ENCODE data around the gene BBC3. TPM values are rescaled to one million over a fixed set of nuclear protein-coding genes. Genes with fewer than 3 reads are reported as not detected.
A peak's percentile ranks its signal among the peaks of the same experiment; 100 is the strongest.
"Not testable (repeated sequence)": the region's sequence is repeated elsewhere in the genome, so short reads cannot be mapped to it uniquely, and the experiment has no call there.

BBC3 gene
- polyA plus RNA-seq, 3 donors from 2014 or later = 8.3 to 13.9 (median 8.4) TPM

DNA sequence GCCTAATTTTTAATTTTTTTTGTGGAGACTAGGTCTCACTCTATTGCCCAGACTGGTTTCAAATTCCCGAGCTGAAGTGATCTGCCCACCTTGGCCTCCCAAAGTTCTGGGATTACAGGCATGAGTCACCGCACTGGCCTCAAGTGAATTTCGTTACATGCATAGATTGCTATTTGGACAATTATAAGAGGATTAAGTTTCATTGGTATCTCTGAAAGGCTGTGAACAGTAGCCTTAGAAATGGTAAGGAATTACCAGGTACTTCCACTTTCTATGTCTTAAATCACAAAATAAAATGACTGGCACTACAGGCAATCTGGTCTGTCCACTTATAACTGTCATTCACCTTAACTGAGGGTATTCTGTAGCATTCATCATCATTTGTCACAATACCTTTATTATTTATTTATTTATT is 22.5 kb upstream of the BBC3 start:
- DNase-seq = no peak
- Mint-ChIP-seq H3K4me1 (peaks cover 16 to 23% of the 10 kb centered on the region in 2 donors), H3K9me3 (no peaks in the 10 kb centered on the region), H3K4me3 (no peak overlapping the region), H3K36me3 (peaks cover 0 to 6% (median 4%) of the 10 kb centered on the region in 3 donors), H3K27ac (peak overlapping the region in 3 of 6 donors; percentile 33 to 48 (median 42)), H3K27me3 (ENCODE audit: low read depth in 3 of 3) (peaks cover 16 to 17% (median 16%) of the 10 kb centered on the region in 3 donors)

DNA sequence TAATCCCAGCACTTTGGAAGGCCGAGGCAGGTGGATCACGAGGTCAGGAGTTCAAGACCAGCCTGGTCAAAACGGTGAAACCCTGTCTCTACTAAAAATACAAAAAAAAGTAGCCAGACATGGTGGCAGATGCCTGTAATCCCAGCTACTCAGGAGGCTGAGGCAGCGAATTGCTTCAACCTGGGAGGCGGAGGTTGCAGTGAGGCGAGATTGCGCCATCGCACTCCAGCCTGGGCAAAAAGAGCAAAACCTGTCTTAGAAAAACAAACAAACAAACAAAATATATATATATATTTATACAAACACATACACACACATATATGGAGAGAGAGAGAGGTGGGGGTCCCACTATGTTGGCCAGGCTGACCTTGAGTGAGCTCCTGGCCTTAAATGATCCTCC is 22.0 kb upstream of the BBC3 start:
- DNase-seq, H3K27ac Mint-ChIP-seq, H3K4me3 Mint-ChIP-seq, H3K9me3 Mint-ChIP-seq, H3K36me3 Mint-ChIP-seq: not testable (repeated sequence)
- peaks cover 15 to 18% of the 10 kb centered on the region in 2 donors for H3K4me1 Mint-ChIP-seq
- peaks cover 16 to 17% (median 16%) of the 10 kb centered on the region in 3 donors for H3K27me3 Mint-ChIP-seq (ENCODE audit: low read depth in 3 of 3)

DNA sequence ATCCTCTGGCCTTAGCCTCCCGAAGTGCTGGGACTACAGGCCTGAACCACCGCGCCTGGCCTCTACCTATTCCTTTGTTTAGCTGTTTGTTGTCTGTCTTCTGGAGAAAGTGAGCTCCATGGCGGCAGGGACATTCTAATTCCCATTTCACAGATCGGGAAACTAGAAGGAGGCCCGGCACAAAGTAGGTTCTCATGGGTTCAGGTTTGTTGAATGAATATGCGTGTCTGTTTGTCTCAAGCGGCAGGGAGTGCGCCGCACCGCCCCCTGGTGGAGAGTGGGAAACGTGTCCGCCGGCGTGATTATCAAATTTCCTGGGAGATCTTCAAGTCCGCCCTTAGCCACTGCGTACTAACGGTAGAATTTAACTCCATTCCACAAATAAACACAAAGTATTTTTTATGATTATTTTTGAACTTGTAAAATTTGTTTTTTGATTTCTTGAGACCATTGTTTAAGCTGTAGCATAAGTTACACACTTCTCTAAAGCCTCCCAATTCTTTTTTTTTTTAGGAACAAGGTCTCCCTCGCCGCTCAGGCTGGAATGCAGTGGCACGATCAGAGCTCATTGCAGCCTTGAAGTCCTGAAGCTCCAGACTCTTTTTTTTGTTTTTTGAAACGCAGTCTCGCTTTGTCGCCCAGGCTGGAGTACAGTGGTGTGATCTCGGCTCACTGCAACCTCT is 16.4 kb upstream of the BBC3 start:
- DNase-seq = peak; percentile 70 to 76 (median 73)
- Mint-ChIP-seq H3K27ac (peak overlapping the region in 3 of 6 donors; percentile 6 to 38 (median 13)), H3K27me3 (ENCODE audit: low read depth in 3 of 3) (peaks cover 4 to 10% (median 10%) of the 10 kb centered on the region in 3 donors), H3K9me3 (no peaks in the 10 kb centered on the region), H3K4me3 (peak overlapping the region in 1 of 5 donors; percentile 7), H3K36me3 (no peaks in the 10 kb centered on the region), H3K4me1 (peaks cover 6 to 20% of the 10 kb centered on the region in 2 donors)

- Mint-ChIP-seq H3K9me3 (no peaks in the 10 kb centered on the region), H3K27me3 (ENCODE audit: low read depth in 3 of 3) (peaks cover 5 to 13% (median 10%) of the 10 kb centered on the region in 3 donors), H3K27ac (peak overlapping the region in 5 of 6 donors; percentile 40 to 96 (median 85)), H3K4me3 (peak overlapping the region; percentile 62 to 87 (median 82)), H3K36me3 (no peaks in the 10 kb centered on the region), H3K4me1 (peaks cover 17 to 33% of the 10 kb centered on the region in 2 donors)
- DNase-seq = peak; percentile 89 to 90 (median 89)
Observed at GRCh38 chr19:47243776-47244547, 13.0 kb upstream of the BBC3 start.

DNA sequence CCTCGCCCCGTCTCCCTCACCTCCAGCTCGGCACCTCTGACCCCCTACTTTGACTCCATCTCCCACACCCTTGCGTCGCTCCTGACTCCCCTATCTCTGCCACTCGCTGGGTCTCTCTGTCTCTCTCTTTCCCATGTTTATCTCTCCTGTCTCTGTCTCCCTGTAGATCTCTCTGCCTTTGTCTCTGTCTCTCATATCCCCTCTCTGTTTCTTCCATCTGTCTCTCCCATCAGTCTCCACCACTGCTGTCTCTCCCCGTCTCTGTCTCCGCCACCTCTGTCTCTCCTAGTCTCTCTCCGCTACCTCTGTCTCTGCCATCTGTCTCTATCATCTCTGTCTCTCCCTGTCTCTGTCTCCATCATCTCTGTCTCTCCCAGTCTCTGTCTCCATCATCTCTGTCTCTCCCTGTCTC is 12.4 kb upstream of the BBC3 start:
- no peak for DNase-seq
- H3K4me3 Mint-ChIP-seq = peak overlapping the region; percentile 49 to 87 (median 82)
- H3K27me3 Mint-ChIP-seq (ENCODE audit: low read depth in 3 of 3) = peaks cover 5 to 13% (median 10%) of the 10 kb centered on the region in 3 donors
- peak overlapping the region in 4 of 6 donors; percentile 79 to 96 (median 85) for H3K27ac Mint-ChIP-seq
- H3K4me1 Mint-ChIP-seq = peaks cover 20 to 37% of the 10 kb centered on the region in 2 donors
- no peaks in the 10 kb centered on the region for H3K9me3 Mint-ChIP-seq
- no peaks in the 10 kb centered on the region for H3K36me3 Mint-ChIP-seq

DNA sequence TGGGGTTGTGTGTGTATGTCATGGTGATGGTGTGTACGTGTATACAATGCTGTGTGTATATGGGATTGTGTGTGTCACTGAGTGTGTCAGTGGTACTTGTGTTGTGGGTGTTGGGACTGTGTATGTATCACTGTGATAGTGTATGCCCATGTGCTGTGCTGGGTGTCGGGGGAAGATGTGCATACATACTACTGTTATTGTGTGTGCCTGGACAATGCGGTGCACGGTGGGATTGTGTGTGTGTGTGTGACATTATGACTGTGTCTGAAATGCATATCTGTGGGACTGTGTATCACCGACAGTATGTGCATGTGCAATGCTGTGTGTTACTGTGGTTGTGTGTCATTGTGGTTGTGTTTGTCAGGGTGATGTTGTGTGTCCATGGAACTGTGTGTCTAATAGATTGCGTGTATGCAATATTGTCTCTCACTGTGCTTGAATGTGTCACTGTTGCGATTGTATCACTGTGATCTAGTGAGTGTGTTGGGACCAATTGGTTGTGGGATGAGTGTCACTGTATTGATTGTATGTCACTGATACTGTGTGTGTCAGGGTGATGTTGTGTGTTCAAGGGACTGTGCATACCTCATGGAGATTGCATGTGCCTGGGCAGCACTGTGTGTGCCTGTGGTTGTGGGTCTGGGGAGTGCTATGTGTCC is 11.0 kb upstream of the BBC3 start:
- DNase-seq = no peak
- peaks cover 2 to 10% (median 10%) of the 10 kb centered on the region in 3 donors for H3K27me3 Mint-ChIP-seq (ENCODE audit: low read depth in 3 of 3)
- peaks cover 15 to 35% of the 10 kb centered on the region in 2 donors for H3K4me1 Mint-ChIP-seq
- no peaks in the 10 kb centered on the region for H3K36me3 Mint-ChIP-seq
- H3K9me3 Mint-ChIP-seq = no peaks in the 10 kb centered on the region
- no peak overlapping the region for H3K27ac Mint-ChIP-seq
- H3K4me3 Mint-ChIP-seq = no peak overlapping the region

DNA sequence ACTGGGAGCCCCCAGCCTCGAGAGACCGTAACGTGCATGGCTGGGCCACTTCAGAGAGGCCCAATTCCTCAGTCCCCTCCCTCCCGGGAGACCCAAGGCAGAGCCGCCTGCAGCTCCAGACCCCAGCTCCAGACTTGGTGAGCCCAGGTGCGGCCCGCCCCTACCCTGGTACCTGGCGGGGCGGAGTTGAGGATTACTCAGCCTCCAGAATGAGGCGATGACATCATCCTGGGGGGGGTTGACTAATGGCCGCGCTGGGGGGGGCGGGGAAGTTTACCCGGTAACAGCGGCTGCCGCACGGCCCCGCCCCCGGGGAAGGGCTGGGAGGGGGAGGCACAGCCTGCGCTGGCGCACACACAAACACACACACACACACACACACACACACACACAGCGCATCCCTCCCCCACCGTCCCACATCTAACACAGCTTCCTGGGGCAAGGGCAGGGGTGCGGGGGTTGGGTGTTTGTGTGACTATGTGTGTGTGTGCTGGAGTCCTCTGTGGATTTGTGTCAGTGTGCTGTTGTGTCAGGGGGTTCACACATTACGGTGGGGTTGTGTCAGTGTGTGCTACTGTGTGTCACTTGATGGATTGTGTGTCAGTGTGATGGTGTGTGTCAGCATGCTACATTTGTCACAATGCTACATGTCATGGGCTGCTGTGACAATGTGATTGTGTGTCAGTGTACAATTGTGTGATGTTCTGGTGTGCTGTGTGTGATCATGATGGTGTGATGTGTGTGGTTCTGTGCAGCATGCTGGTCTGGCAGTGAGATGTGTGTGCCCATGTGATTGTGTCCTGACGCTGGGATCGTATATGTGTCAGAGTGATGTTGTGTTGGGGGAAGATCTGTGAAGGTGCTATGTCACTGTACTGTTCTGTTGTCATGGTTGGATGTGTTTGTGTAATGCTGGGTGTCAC is 10.3 kb upstream of the BBC3 start:
- Mint-ChIP-seq H3K27me3 (ENCODE audit: low read depth in 3 of 3) (peaks cover 2 to 11% (median 9%) of the 10 kb centered on the region in 3 donors), H3K36me3 (no peaks in the 10 kb centered on the region), H3K4me1 (peaks cover 15 to 35% of the 10 kb centered on the region in 2 donors), H3K9me3 (no peaks in the 10 kb centered on the region), H3K27ac (no peak overlapping the region), H3K4me3 (peak overlapping the region in 1 of 5 donors; percentile 68)
- peak; percentile 54 to 61 (median 57) for DNase-seq

DNA sequence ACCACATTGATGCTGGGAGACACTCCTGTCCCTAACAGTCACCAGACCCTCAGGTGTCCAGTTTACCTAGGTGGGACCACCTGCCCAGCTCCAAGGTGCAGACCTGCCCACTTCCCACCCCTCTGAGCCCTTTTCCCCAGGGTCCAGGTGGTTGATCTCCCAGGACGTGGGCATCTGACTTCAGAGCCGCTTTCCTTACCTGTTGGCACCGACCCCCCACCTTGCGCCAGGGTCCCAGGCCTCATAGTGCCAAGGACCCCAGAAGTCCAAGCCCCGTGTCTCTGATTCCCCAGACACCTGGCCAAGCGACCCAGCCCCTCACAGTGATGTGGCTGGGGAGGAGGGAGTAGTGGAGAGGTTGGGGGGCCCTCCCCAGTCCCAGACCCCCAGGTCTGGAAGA is 9.6 kb upstream of the BBC3 start:
- no peaks in the 10 kb centered on the region for H3K36me3 Mint-ChIP-seq
- H3K27me3 Mint-ChIP-seq (ENCODE audit: low read depth in 3 of 3) = peaks cover 4 to 13% (median 8%) of the 10 kb centered on the region in 3 donors
- H3K4me1 Mint-ChIP-seq = peaks cover 15 to 35% of the 10 kb centered on the region in 2 donors
- H3K9me3 Mint-ChIP-seq = no peaks in the 10 kb centered on the region
- H3K27ac Mint-ChIP-seq = peak overlapping the region in 1 of 6 donors; percentile 45
- peak overlapping the region; percentile 45 to 68 (median 51) for H3K4me3 Mint-ChIP-seq
- DNase-seq = no peak

DNA sequence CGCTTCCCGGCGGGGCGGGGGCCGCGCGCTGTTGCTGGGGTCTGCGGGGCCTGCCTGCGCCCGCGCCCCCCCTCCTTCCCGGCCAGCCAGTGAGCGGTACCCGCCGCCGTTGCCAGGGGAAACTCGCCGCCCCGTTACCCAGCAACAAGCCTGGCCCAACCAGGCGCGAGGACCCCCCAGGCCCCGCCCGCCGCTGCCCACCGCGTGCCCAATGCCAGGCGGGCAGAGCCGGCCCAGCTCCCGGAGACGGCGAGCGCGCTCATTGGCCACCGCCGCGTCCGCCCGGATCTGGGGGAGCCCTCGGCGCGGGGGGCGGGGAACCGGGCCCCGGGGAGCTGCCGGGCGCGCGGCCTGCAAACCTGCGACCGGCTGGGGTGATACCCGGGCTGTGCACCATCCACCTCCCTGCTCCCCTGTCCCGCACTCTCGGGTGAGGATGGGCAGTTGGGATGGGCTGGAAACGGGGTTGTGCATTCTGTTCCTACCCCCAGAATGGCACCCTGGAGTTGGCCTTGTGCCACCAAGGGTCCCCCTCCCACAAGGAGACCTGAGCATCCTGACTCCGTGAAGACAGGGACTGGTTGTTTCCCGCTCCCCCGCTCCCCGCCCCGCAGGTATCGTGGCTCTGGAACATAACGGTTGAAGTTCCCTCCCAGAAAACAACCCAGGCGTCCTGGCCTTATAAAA is 8.8 kb upstream of the BBC3 start:
- Mint-ChIP-seq H3K27me3 (ENCODE audit: low read depth in 3 of 3) (peaks cover 4 to 9% (median 7%) of the 10 kb centered on the region in 3 donors), H3K9me3 (no peaks in the 10 kb centered on the region), H3K27ac (peak overlapping the region in 4 of 6 donors; percentile 32 to 86 (median 61)), H3K4me1 (peaks cover 15 to 32% of the 10 kb centered on the region in 2 donors), H3K4me3 (peak overlapping the region; percentile 45 to 68 (median 51)), H3K36me3 (no peaks in the 10 kb centered on the region)
- DNase-seq = peak; percentile 69 to 78 (median 72)

GRCh38 chr19:47239152-47239551 is 8.2 kb upstream of the BBC3 start:
- H3K36me3 Mint-ChIP-seq = no peaks in the 10 kb centered on the region
- H3K27me3 Mint-ChIP-seq (ENCODE audit: low read depth in 3 of 3) = peaks cover 4 to 8% (median 6%) of the 10 kb centered on the region in 3 donors
- H3K4me1 Mint-ChIP-seq = peaks cover 15 to 26% of the 10 kb centered on the region in 2 donors
- no peak for DNase-seq
- H3K9me3 Mint-ChIP-seq = no peaks in the 10 kb centered on the region
- peak overlapping the region in 5 of 6 donors; percentile 54 to 91 (median 77) for H3K27ac Mint-ChIP-seq
- H3K4me3 Mint-ChIP-seq = peak overlapping the region; percentile 73 to 95 (median 86)

- Mint-ChIP-seq H3K27me3 (ENCODE audit: low read depth in 3 of 3) (peaks cover 10 to 12% (median 12%) of the 10 kb centered on the region in 3 donors), H3K4me3 (no peak overlapping the region), H3K9me3 (no peaks in the 10 kb centered on the region), H3K27ac (no peak overlapping the region), H3K36me3 (no peaks in the 10 kb centered on the region), H3K4me1 (peaks cover 33 to 34% of the 10 kb centered on the region in 2 donors)
- DNase-seq = no peak
Observed at GRCh38 chr19:47236072-47236675, 5.2 kb upstream of the BBC3 start.

Measured in immature natural killer cell (primary cell).